ENCODE measurements around the gene VWA2.

VWA2 gene

DNA sequence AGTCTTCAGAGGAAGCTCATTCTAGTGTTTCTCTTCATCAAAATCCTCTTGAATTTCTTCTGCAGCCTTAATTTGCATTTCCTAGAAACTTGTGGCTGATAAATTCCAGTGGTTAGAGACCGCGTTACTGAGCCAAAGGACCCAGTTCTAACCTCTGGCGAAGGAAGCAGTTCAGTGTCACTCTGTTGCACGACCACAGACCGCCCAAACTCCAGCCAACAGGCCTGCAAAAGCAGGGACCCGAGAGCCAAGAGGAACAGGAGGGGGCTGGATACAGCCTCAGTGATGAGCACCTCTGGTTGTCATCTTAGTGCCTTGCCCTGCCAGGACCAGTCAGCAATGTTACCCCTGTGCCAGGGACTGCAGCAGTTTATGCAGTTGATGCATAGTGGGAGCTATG, 95.2 kb downstream of the VWA2 start:
- POLR2A ChIA-PET: no interaction called here

DNA sequence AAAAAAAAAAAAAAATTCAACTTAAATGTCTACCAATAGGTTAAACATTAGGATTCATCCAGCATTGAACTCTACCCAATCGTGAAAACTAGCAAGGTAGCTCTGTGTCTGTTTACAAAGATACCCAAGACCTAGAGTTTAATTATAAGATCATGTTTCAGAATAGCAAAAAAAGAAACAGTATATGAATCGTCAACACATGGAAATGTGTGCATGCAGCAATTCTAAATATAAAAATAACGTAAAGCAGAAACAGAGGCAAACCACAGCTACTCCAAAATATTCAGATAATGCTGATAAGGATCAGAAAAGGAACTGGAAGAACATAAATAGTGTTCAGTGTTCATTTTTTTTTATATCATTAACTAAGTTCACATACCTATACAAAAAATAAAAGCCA, 96.6 kb downstream of the VWA2 start:
- no peak for DNase-seq (ENCODE audit: extremely low spot score)
- CTCF ChIA-PET: no interaction called here

More for the DNA sequence above, 95.2 kb downstream of the VWA2 start:
- TF ChIP-seq ELF4 (IDR thresholded peaks at IDR 0.05) (no peak), NFRKB (IDR thresholded peaks at IDR 0.05) (no peak), CTBP1 (IDR thresholded peaks at IDR 0.05; ENCODE audit: borderline replicate concordance) (no peak), ARNT (IDR thresholded peaks at IDR 0.05) (no peak), TARDBP (IDR thresholded peaks at IDR 0.05) (no peak), L3MBTL2 (conservative IDR thresholded peaks at IDR 0.05) (no peak), ZNF384 (IDR thresholded peaks at IDR 0.05) (no peak), SP1 (IDR thresholded peaks at IDR 0.05) (no peak), SUZ12 (IDR thresholded peaks at IDR 0.05) (no peak), LEF1 (IDR thresholded peaks at IDR 0.05; ENCODE audit: borderline replicate concordance) (no peak)
- TF ChIP-seq, protein P1, sequence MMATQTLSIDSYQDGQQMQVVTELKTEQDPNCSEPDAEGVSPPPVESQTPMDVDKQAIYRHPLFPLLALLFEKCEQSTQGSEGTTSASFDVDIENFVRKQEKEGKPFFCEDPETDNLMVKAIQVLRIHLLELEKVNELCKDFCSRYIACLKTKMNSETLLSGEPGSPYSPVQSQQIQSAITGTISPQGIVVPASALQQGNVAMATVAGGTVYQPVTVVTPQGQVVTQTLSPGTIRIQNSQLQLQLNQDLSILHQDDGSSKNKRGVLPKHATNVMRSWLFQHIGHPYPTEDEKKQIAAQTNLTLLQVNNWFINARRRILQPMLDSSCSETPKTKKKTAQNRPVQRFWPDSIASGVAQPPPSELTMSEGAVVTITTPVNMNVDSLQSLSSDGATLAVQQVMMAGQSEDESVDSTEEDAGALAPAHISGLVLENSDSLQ (IDR thresholded peaks at IDR 0.05): no peak
- no peak for DNase-seq (ENCODE audit: extremely low spot score)
- CTCF ChIA-PET: no interaction called here

DNA sequence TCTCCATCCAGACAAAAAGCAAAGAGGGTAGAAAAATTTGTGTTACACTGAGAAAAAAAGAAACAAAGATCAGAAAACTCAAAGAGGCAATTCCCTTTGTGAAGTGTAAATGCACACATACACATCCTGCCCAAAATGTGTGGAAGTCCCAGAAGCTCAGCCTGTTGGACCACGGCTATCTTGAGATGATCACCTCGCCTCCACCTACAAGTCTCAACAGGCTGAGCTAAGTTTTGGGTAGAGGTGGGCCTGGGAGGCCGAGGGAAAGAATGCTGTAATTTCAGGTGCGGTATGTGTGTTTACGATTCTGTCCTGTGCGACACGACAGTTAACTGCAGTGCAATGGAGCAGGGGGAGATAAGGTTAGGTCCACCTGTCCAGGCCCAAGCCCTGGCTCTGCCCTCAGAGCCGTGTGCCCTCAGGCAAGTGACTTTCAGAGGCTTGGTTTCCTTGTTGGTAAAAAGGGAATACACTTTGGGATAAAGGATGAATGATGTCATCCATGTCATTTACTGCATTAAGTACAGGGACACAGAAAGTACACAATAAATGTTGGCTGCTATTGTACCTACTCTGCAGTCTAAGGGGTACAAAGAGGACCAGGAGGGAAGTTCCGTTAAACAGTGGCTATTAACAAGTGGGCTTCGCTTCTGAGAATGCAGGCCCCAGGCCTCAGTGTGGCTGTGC, 97.9 kb downstream of the VWA2 start:
- no peak for DNase-seq (ENCODE audit: extremely low spot score)
- POLR2A ChIA-PET: no interaction called here
- CTCF ChIA-PET: no interaction called here
- TF ChIP-seq FOXM1 (IDR thresholded peaks at IDR 0.05; ENCODE audit: borderline replicate concordance): no peak
- TF ChIP-seq ELF4 (IDR thresholded peaks at IDR 0.05): no peak
- TF ChIP-seq FOXA1 (IDR thresholded peaks at IDR 0.05): no peak

More for the DNA sequence above, 96.6 kb downstream of the VWA2 start:
- POLR2A ChIA-PET: no interaction called here
- TF ChIP-seq LEF1 (IDR thresholded peaks at IDR 0.05; ENCODE audit: borderline replicate concordance) (no peak), FOXM1 (IDR thresholded peaks at IDR 0.05; ENCODE audit: borderline replicate concordance) (no peak), TARDBP (IDR thresholded peaks at IDR 0.05) (no peak), FOXK2 (IDR thresholded peaks at IDR 0.05) (no peak), ARNT (IDR thresholded peaks at IDR 0.05) (no peak), ZNF384 (IDR thresholded peaks at IDR 0.05) (no peak), FOXA1 (IDR thresholded peaks at IDR 0.05) (no peak), HDGF (IDR thresholded peaks at IDR 0.05; ENCODE audit: borderline replicate concordance) (no peak), CTBP1 (IDR thresholded peaks at IDR 0.05; ENCODE audit: borderline replicate concordance) (no peak), NFRKB (IDR thresholded peaks at IDR 0.05) (no peak), BHLHE40 (IDR thresholded peaks at IDR 0.05; ENCODE audit: borderline replicate concordance) (no peak)
- TF ChIP-seq, protein P1 (IDR thresholded peaks at IDR 0.05): no peak

DNA sequence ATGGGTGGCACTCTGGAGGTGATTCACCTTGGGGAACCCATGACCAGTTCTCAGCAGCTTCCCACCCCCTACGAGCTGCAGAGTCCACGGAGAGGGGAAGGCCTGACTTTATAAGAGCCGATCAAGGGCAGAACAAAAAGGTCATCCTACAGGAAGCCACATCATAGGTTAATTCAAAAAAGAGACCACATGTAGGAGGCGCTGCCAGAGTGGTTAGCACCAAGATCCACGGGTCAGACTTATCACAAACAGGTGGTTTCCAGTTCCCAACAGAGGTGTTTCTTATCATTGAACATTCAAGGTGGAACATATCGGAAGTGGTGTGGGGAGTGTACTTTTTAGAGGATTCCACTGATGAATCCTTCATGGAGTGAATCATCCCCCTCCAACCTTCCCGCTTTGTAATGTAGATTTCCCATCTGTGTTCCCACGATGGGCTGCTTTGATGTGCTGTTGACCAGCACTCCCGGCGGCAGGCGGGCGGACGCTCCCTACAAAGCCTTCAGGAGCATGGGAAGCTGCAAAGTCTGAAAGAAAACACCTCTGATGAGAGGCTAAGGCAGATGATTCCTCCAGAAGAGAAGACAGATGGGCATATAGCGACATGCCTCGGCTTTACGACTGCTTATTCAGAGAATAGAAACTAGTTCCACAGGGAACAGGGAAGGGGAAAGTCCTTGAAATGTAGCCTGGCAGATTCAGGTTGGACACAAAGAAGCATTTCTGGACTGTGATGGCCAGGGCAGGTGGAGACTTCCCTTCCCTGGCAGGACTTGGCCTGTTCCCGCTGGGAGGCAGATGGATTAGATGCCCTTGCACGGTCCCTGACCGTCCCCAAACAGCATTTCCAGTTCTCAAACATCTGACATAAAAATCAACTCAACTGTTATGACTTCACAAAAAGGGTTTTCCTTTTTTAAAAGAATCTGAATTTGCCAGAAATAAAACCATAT, 98.7 kb downstream of the VWA2 start:
- TF ChIP-seq HDGF (IDR thresholded peaks at IDR 0.05; ENCODE audit: borderline replicate concordance) (no peak), CTBP1 (IDR thresholded peaks at IDR 0.05; ENCODE audit: borderline replicate concordance) (no peak), FOXK2 (IDR thresholded peaks at IDR 0.05) (no peak), SP1 (IDR thresholded peaks at IDR 0.05) (no peak)
- TF ChIP-seq, protein P1 (IDR thresholded peaks at IDR 0.05): no peak
- ChIA-PET CTCF (no interaction called here), POLR2A (no interaction called here)
- DNase-seq (ENCODE audit: extremely low spot score): no peak

DNA sequence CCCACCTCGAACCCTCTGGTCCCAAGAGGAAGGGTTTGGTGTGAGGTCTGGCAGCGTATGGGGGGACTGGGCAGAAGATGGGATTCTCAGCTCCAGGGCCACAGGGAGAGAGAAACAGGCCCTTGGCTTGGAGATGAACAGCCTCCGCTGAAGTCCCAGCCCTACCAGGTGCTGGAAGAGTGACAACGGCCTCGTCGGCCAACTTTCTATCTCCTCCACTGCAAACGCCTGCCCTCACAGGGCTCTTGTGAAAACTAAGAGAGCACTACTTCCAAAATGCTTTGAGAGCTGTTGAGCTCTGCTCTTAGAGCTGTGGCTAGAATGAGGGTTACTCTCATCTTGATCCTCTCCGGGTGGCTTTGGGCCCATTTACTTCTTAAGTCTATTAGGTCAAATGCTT, 101.8 kb downstream of the VWA2 start:
- POLR2A ChIA-PET: no interaction called here
- DNase-seq (ENCODE audit: extremely low spot score): no peak
- CTCF ChIA-PET: no interaction called here
- no peak for TF ChIP-seq FOXA1 (IDR thresholded peaks at IDR 0.05)
- TF ChIP-seq ELF4 (IDR thresholded peaks at IDR 0.05): no peak
- TF ChIP-seq FOXK2 (IDR thresholded peaks at IDR 0.05): no peak
- TF ChIP-seq HDGF (IDR thresholded peaks at IDR 0.05; ENCODE audit: borderline replicate concordance): no peak
- no peak for TF ChIP-seq ARNT (IDR thresholded peaks at IDR 0.05)
- TF ChIP-seq LEF1 (IDR thresholded peaks at IDR 0.05; ENCODE audit: borderline replicate concordance): no peak
- no peak for TF ChIP-seq TARDBP (IDR thresholded peaks at IDR 0.05)
- no peak for TF ChIP-seq L3MBTL2 (conservative IDR thresholded peaks at IDR 0.05)
- TF ChIP-seq NFRKB (IDR thresholded peaks at IDR 0.05): no peak
- TF ChIP-seq ZNF384 (IDR thresholded peaks at IDR 0.05): no peak
- no peak for TF ChIP-seq SUZ12 (IDR thresholded peaks at IDR 0.05)
- TF ChIP-seq CTBP1 (IDR thresholded peaks at IDR 0.05; ENCODE audit: borderline replicate concordance): no peak
- TF ChIP-seq, protein P1 (IDR thresholded peaks at IDR 0.05): no peak
- no peak for TF ChIP-seq FOXM1 (IDR thresholded peaks at IDR 0.05; ENCODE audit: borderline replicate concordance)
- no peak for TF ChIP-seq BHLHE40 (IDR thresholded peaks at IDR 0.05; ENCODE audit: borderline replicate concordance)

All from HEK293T (cell line).